H1 (cell line): ENCODE measurements around the gene CMSS1. TPM values are rescaled to one million over a fixed set of nuclear protein-coding genes. Genes with fewer than 3 reads are reported as not detected.

ENCODE experiments used
- CTCF ChIA-PET: fragments of 300-600 bp; sonication (Branson Sonifier 250); formaldehyde crosslinking; loops from one replicate; lab custom pipeline; 2021; ENCODE audit not compliant: partially characterized antibody; lab: Charles Lee
- POLR2A ChIA-PET: fragments of 300-600 bp; sonication (Branson Sonifier 250); formaldehyde crosslinking; loops from one replicate; lab custom pipeline; 2021; ENCODE audit warnings: inconsistent platforms; ENCODE audit not compliant: partially characterized antibody; lab: Charles Lee
- DNase-seq, 2 experiments: peaks; one replicate each; pipeline versions ENCODE4 v3.0.0 to v3.0.0-alpha.2; 2010 to 2022; ENCODE audit warnings: low spot score in 2 of 2, low read depth in 1 of 2, mixed read lengths in 1 of 2
- FAIRE-seq: peaks from 2 replicates; lab custom pipeline; 2011; peaks lifted over from hg19 to GRCh38; lab: Jason Lieb, UNC
- H2AFZ ChIP-seq: 2 replicates; pipeline ENCODE4 v1.8.1; 2012; ENCODE audit warnings: low read length, inconsistent platforms
- H2AK5ac ChIP-seq: 2 replicates; pipeline ENCODE4 v1.6.1; 2013; ENCODE audit warnings: low read depth, low read length
- H2BK120ac ChIP-seq: replicated peaks from 2 replicates; pipeline ENCODE3; 2013; ENCODE audit warnings: low read depth, low read length, inconsistent platforms
- H2BK12ac ChIP-seq: 2 replicates; pipeline ENCODE4 v1.6.1; 2013; ENCODE audit warnings: low read depth, low read length
- H2BK15ac ChIP-seq: 2 replicates; pipeline ENCODE4 v1.6.1; 2013; ENCODE audit warnings: low read length
- H2BK20ac ChIP-seq: 2 replicates; pipeline ENCODE4 v1.6.1; 2013; ENCODE audit warnings: low read length
- H2BK5ac ChIP-seq: 2 replicates; pipeline ENCODE4 v1.6.1; 2013; ENCODE audit warnings: low read depth, low read length
- H3K14ac ChIP-seq: 2 replicates; pipeline ENCODE4 v1.6.1; 2013; ENCODE audit warnings: inconsistent platforms; ENCODE audit not compliant: insufficient read length
- H3K18ac ChIP-seq: 2 replicates; pipeline ENCODE4 v1.6.1; 2013; ENCODE audit warnings: low read length; ENCODE audit errors: extremely low read depth
- H3K23ac ChIP-seq: 2 replicates; pipeline ENCODE4 v1.6.1; 2013; ENCODE audit warnings: inconsistent platforms; ENCODE audit not compliant: insufficient read length
- H3K23me2 ChIP-seq: 2 replicates; pipeline ENCODE4 v1.6.1; 2013; ENCODE audit warnings: low read depth, low read length
- H3K27ac ChIP-seq: 2 replicates; pipeline ENCODE4 v1.6.1; 2011; ENCODE audit warnings: low read depth, low read length, inconsistent platforms
- H3K27me3 ChIP-seq, 4 experiments: replicated peaks in 1 of 4; 1 replicate in 1 of 4; 2 replicates in 3 of 4; pipeline versions ENCODE4 v1.6.1 to v1.8.1; 2011 to 2013; ENCODE audit warnings: low read length in 3 of 4, mild to moderate bottlenecking in 3 of 4, inconsistent platforms in 2 of 4, mixed read lengths in 2 of 4, moderate library complexity in 1 of 4; ENCODE audit not compliant: control insufficient read depth in 3 of 4, insufficient read depth in 3 of 4; ENCODE audit errors: extremely low read depth in 1 of 4
- H3K36me3 ChIP-seq, 4 experiments: 2 replicates each; pipeline versions ENCODE4 v1.6.1 to v1.8.1; 2011 to 2013; ENCODE audit warnings: mild to moderate bottlenecking in 4 of 4, low read length in 3 of 4, moderate library complexity in 2 of 4, control low read depth in 1 of 4, inconsistent platforms in 1 of 4; ENCODE audit not compliant: insufficient read depth in 4 of 4, control insufficient read depth in 2 of 4
- H3K4ac ChIP-seq: replicated peaks from 2 replicates; pipeline ENCODE3; 2013; ENCODE audit warnings: low read length, low read depth, mixed read lengths, inconsistent platforms; ENCODE audit not compliant: insufficient read length
- H3K4me1 ChIP-seq, 4 experiments: replicated peaks in 1 of 4; 1 replicate in 1 of 4; 2 replicates in 3 of 4; pipeline versions ENCODE4 v1.6.1 to v1.8.1; 2011 to 2013; ENCODE audit warnings: low read length in 3 of 4, inconsistent platforms in 2 of 4, mixed read lengths in 1 of 4; ENCODE audit not compliant: insufficient read depth in 4 of 4, control insufficient read depth in 3 of 4
- H3K4me2 ChIP-seq, 2 experiments: 2 replicates each; pipeline versions ENCODE4 v1.6.1 to v1.8.1; 2011 to 2013; ENCODE audit warnings: low read depth in 2 of 2, low read length in 2 of 2, control low read depth in 1 of 2, inconsistent platforms in 1 of 2, mild to moderate bottlenecking in 1 of 2; ENCODE audit not compliant: insufficient read depth in 1 of 2
- H3K4me3 ChIP-seq, 4 experiments: fragments of 200-600, 300-600 bp in 1 of 4; sonication (generic), shearing (Covaris generic), sonication (Bioruptor Twin) in 1 of 4; 2 replicates each; pipeline versions ENCODE4 v1.5.1 to v1.8.1; 2011 to 2016; ENCODE audit warnings: low read length in 4 of 4, low read depth in 3 of 4, control low read depth in 2 of 4, inconsistent platforms in 2 of 4, mild to moderate bottlenecking in 2 of 4, mixed read lengths in 1 of 4, moderate library complexity in 1 of 4; ENCODE audit not compliant: insufficient read depth in 2 of 4; ENCODE audit errors: extremely low read depth in 1 of 4
- H3K56ac ChIP-seq: replicated peaks from 2 replicates; pipeline ENCODE3; 2013; ENCODE audit warnings: low read depth, mild to moderate bottlenecking, mixed read lengths, low read length, inconsistent platforms; ENCODE audit not compliant: insufficient read length
- H3K79me1 ChIP-seq: 2 replicates; pipeline ENCODE4 v1.6.1; 2013; ENCODE audit warnings: low read depth, low read length, control low read depth
- H3K79me2 ChIP-seq, 2 experiments: 2 replicates each; pipeline versions ENCODE4 v1.6.1 to v1.8.1; 2012 to 2013; ENCODE audit warnings: low read length in 2 of 2, mild to moderate bottlenecking in 2 of 2, inconsistent platforms in 1 of 2; ENCODE audit not compliant: insufficient read depth in 2 of 2, control insufficient read depth in 1 of 2
- H3K9ac ChIP-seq, 4 experiments: replicated peaks in 1 of 4; 1 replicate in 1 of 4; 2 replicates in 3 of 4; pipeline versions ENCODE4 v1.6.1 to v1.8.1; 2011 to 2013; ENCODE audit warnings: low read depth in 3 of 4, low read length in 3 of 4, control low read depth in 2 of 4, mild to moderate bottlenecking in 2 of 4, moderate library complexity in 2 of 4, inconsistent platforms in 1 of 4; ENCODE audit errors: extremely low read depth in 1 of 4
- H3K9me3 ChIP-seq, 2 experiments: 2 replicates each; pipeline versions ENCODE4 v1.6.1 to v1.8.1; 2012 to 2013; ENCODE audit warnings: mild to moderate bottlenecking in 2 of 2, moderate library complexity in 2 of 2, control low read depth in 1 of 2, inconsistent platforms in 1 of 2, low read depth in 1 of 2, low read length in 1 of 2, mixed read lengths in 1 of 2; ENCODE audit not compliant: insufficient read depth in 2 of 2
- H4K20me1 ChIP-seq, 2 experiments: replicated peaks in 1 of 2; 2 replicates each; pipeline versions ENCODE3 to v1.8.1; 2011 to 2013; ENCODE audit warnings: inconsistent platforms in 2 of 2, low read length in 2 of 2, mild to moderate bottlenecking in 1 of 2; ENCODE audit not compliant: insufficient read depth in 2 of 2, control insufficient read depth in 1 of 2
- H4K5ac ChIP-seq: 2 replicates; pipeline ENCODE4 v1.6.1; 2013; ENCODE audit warnings: low read length, low read depth, mixed read lengths, inconsistent platforms; ENCODE audit not compliant: insufficient read length
- H4K8ac ChIP-seq: 2 replicates; pipeline ENCODE4 v1.8.0; 2013; ENCODE audit warnings: mild to moderate bottlenecking, moderate library complexity, low read length, inconsistent platforms; ENCODE audit not compliant: insufficient read depth; ENCODE audit errors: extremely low read depth
- H4K91ac ChIP-seq: replicated peaks from 2 replicates; pipeline ENCODE3; 2013; ENCODE audit warnings: low read length, mixed read lengths, inconsistent platforms; ENCODE audit not compliant: insufficient read length
- ATF2 ChIP-seq: IDR thresholded peaks from 2 replicates; pipeline ENCODE4 v1.6.1; 2012; ENCODE audit warnings: low read length, inconsistent platforms
- CBX5 ChIP-seq: fragments of 300-800, 300-1000 bp; sonication (generic); IDR thresholded peaks from 2 replicates; pipeline ENCODE4 v1.7.1; 2016; ENCODE audit warnings: antibody characterized with exemption, low read length, low read depth
- CBX8 ChIP-seq: fragments of 300-800, 300-1000 bp; sonication (generic); IDR thresholded peaks from 2 replicates; pipeline ENCODE4 v1.7.1; 2016; ENCODE audit warnings: low read depth, low read length, borderline replicate concordance
- CHD2 ChIP-seq: IDR thresholded peaks from 2 replicates; pipeline ENCODE4 v1.6.1; 2012; ENCODE audit warnings: low read length, improper control_type of control experiment
- CREB1 ChIP-seq: IDR thresholded peaks from 2 replicates; pipeline ENCODE4 v1.6.1; 2012; ENCODE audit warnings: inconsistent platforms
- CTBP2 ChIP-seq: IDR thresholded peaks from 2 replicates; pipeline ENCODE4 v1.7.0; 2011; ENCODE audit warnings: borderline replicate concordance, mild to moderate bottlenecking, moderate library complexity, mixed read lengths, low read length; ENCODE audit not compliant: insufficient read depth, insufficient read length
- JUN ChIP-seq: IDR thresholded peaks from 2 replicates; pipeline ENCODE4 v1.6.1; 2011; ENCODE audit warnings: low read depth, mild to moderate bottlenecking, improper control_type of control experiment, low read length
- NANOG ChIP-seq: IDR thresholded peaks from 2 replicates; pipeline ENCODE4 v1.6.1; 2011; ENCODE audit warnings: low read length, low read depth, mild to moderate bottlenecking, inconsistent platforms; ENCODE audit not compliant: insufficient read depth, poor library complexity, severe bottlenecking
- POLR2AphosphoS5 ChIP-seq: IDR thresholded peaks from 2 replicates; pipeline ENCODE4 v1.6.1; 2011; ENCODE audit warnings: low read depth, low read length
- RXRA ChIP-seq: IDR thresholded peaks from 2 replicates; pipeline ENCODE4 v1.6.1; 2011; ENCODE audit warnings: low read depth, mild to moderate bottlenecking, low read length, moderate library complexity; ENCODE audit not compliant: insufficient read depth
- SIX5 ChIP-seq: IDR thresholded peaks from 2 replicates; pipeline ENCODE4 v1.6.1; 2011; ENCODE audit warnings: mild to moderate bottlenecking, low read depth, low read length
- TAF1 ChIP-seq: IDR thresholded peaks from 2 replicates; pipeline ENCODE4 v1.6.1; 2011; ENCODE audit warnings: mild to moderate bottlenecking, low read depth, low read length
- TAF7 ChIP-seq: optimal IDR thresholded peaks from 2 replicates; pipeline ENCODE3; 2011; ENCODE audit warnings: low read depth, mild to moderate bottlenecking, inconsistent platforms, low read length, moderate library complexity, borderline replicate concordance
- WGBS, 2 experiments: shearing (Covaris generic) in 1 of 2; methylation state at CpG; one replicate each; pipeline versions ENCODE4 v1.1.6 to v1.1.7; 2013 to 2015; ENCODE audit warnings: low lambda C conversion rate in 2 of 2, mixed read lengths in 2 of 2, inconsistent platforms in 1 of 2, low coverage in 1 of 2, missing lambda C conversion rate in 1 of 2; ENCODE audit not compliant: insufficient replicate concordance in 2 of 2, insufficient coverage in 1 of 2, insufficient read length in 1 of 2; ENCODE audit errors: extremely low coverage in 1 of 2, missing lambda C conversion rate in 1 of 2; 5-methylcytosine and 5-hydroxymethylcytosine counted together
- polyA plus RNA-seq, 7 experiments: library from polyadenylated mRNA; depleted of rRNA in 3 of 7; stranded (reverse) in 5 of 7; unstranded in 2 of 7; fragments of >200 nt in 5 of 7; fragments of 200-250 nt in 2 of 7; gene quantifications; 1 replicate in 5 of 7; 2 replicates in 1 of 7; 4 replicates in 1 of 7; pipeline versions ENCODE4 v1.2.1 to v1.2.3, GENCODE V29; 2011 to 2013; ENCODE audit warnings: missing spikeins in 2 of 7, mixed read lengths in 2 of 7
- total RNA-seq: library from RNA; stranded (reverse); fragmentation: NEBNext Ultra II Directional; extraction: Animal tissue kit (Norgen Biotek cat#: 25700); gene quantifications from 2 replicates; pipeline ENCODE4 v1.2.1, GENCODE V29; 2021

The CMSS1 gene
- total and polyA plus RNA-seq, 2 of the 8 experiments (the other 6 are each of a cell fraction or from before 2014, with no cell fraction given) = 15.2 to 75.1 TPM

GRCh38 chr3:99866261-99866761 lies 48.6 kb downstream of the CMSS1 start:
- TF ChIP-seq CHD2 (no peak), CREB1 (no peak), CBX8 (no peak), CBX5 (no peak), TAF1 (no peak), RXRA (no peak), JUN (no peak), ATF2 (no peak), NANOG (no peak), POLR2AphosphoS5 (no peak), SIX5 (no peak), CTBP2 (no peak), TAF7 (no peak)
- Histone ChIP-seq H2BK120ac (no peak overlapping the region), H3K36me3 (no peaks in the 10 kb centered on the region; a peak in 1 of 8 replicates), H2BK12ac (no peak overlapping the region), H4K8ac (no peak overlapping the region), H3K9ac (no peak overlapping the region), H3K9me3 (no peaks in the 10 kb centered on the region), H3K27me3 (peaks cover 0 to 12% (median 5%) of the 10 kb centered on the region in 4 experiments; a peak in 4 of 7 replicates), H3K23ac (no peak overlapping the region), H3K4ac (no peak overlapping the region), H3K79me2 (no peaks in the 10 kb centered on the region), H3K4me3 (no peak overlapping the region), H3K27ac (no peak overlapping the region), H4K20me1 (peaks cover 7 to 10% of the 10 kb centered on the region in 2 experiments), H2AK5ac (no peak overlapping the region), H4K91ac (no peak overlapping the region), H2BK5ac (no peak overlapping the region), H2BK20ac (no peak overlapping the region), H3K4me1 (no peaks in the 10 kb centered on the region; a peak in 1 of 7 replicates), H2AFZ (no peak overlapping the region), H3K56ac (no peak overlapping the region), H3K79me1 (no peaks in the 10 kb centered on the region), H3K18ac (no peak overlapping the region), H3K23me2 (no peaks in the 10 kb centered on the region), H2BK15ac (no peak overlapping the region), H4K5ac (no peak overlapping the region), H3K4me2 (no peak overlapping the region), H3K14ac (no peak overlapping the region)
- no peak for FAIRE-seq
- no peak for DNase-seq
- POLR2A ChIA-PET = no interaction called here
- CTCF ChIA-PET = no interaction called here
- WGBS, 2 experiments = 65% methylated on average over 3 of the region's 3 CpGs; no CpG with 5 or more reads in 1 of the 2 experiments
